ENCODE data around the gene FAM171A2. TPM values are rescaled to one million over a fixed set of nuclear protein-coding genes. Genes with fewer than 3 reads are reported as not detected.
"Not testable (repeated sequence)": the region's sequence is repeated elsewhere in the genome, so short reads cannot be mapped to it uniquely, and the experiment has no call there.

The FAM171A2 gene
- total RNA-seq, 1 donor from 2014 or later: not detected

DNA sequence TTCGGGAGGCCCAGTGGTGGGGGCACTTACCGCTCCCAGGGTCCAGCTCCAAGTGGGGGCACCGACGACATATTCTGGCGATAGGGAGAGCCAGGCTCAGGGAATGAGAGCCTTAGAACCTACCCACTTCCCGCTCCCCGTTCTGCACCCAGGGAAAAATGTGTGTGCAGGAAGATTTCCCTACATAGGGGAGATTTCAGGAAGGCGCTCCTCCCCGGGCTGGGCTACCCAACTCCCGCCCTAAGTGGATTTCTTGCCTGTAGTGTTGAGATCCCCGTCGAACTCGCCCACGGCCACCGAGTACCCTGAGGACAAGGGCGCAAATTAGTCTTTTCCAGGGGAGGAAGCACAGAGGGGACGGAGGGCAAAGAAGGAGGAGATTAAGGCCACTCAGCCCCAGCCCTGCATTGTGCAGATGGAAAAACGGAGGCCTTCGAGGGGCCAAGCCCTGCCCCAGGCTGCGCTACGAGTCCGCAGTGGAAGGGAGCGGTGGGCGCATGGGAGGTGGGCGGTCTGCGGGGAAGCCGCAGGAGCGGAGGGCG is 20.7 kb upstream of the FAM171A2 start:
- intact Hi-C loops (cut with micrococcal nuclease): loop anchor here (2.0 kb wide), 2 partner anchors 60 to 118 kb away; partner anchors contain the start of genes GPATCH8 and SLC25A39

GRCh38 chr17:44383861-44384260 is 20.2 kb upstream of the FAM171A2 start:
- intact Hi-C loops (cut with micrococcal nuclease): loop anchor here (2.0 kb wide), 2 partner anchors 59 to 119 kb away; partner anchors contain the start of genes GPATCH8 and SLC25A39

DNA sequence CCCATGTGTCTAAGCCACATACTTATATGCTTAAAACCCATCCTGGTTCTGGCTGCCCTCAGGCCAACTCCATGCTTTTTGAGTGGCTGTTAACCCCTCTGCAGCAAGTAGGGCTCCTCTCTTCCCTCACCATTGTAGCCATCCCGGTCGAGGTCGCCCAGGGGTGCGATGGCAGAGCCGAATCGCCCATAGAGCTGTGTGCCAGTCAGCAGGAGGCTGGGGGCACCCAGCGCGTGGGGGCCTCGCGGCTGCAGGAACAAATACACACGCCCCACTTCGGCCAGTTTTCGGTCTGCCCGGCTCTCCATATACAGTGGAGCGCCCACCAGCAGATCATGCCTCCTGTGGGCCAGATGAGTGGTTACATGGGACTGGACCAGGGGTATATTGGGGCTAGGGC is 19.7 kb upstream of the FAM171A2 start:
- intact Hi-C loops (cut with micrococcal nuclease): no loop called here

DNA sequence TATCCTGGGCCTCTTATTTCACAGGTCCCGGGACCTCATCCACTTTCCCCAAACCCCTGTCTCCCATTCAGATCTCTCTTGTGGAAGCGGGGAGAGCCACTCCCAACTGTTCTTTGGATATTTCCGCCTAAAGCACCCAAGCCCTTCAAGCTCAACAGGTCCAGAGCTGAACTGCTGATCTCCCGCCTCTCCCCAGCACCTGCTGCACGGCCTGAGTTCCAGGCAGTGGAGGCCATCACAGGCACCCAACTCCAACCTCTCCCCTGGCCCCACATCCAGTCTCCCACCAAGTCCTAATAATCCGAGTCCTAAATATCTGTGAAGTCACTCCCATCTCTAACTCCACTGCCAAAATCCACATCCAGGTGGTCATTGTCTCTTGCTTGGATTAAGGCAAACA is 19.3 kb upstream of the FAM171A2 start:
- intact Hi-C loops (cut with micrococcal nuclease): no loop called here

- intact Hi-C loops (cut with micrococcal nuclease): no loop called here
Observed at GRCh38 chr17:44381810-44382305, 18.2 kb upstream of the FAM171A2 start.

DNA sequence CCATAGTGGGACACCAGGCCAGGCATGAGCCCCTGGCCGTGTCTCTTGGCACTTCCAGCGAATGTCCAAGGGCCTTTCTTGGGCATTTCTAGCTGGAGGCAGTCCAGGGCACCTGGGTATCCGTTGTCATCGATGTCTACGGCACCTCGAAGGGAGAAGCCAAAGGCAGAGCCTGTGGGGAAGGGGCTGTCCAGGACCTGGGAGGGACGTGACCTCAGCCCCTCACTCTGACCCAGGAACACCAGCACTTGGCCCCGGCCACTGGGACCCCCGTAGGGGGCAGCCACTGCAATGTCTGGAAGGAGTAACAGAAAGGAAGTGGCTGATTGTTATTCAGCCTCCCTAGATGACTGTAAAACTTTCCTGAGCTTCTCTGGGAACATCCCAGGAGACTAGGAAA is 17.1 kb upstream of the FAM171A2 start:
- intact Hi-C loops (cut with micrococcal nuclease): no loop called here

GRCh38 chr17:44379887-44380286 is 16.2 kb upstream of the FAM171A2 start:
- intact Hi-C loops (cut with micrococcal nuclease): no loop called here

DNA sequence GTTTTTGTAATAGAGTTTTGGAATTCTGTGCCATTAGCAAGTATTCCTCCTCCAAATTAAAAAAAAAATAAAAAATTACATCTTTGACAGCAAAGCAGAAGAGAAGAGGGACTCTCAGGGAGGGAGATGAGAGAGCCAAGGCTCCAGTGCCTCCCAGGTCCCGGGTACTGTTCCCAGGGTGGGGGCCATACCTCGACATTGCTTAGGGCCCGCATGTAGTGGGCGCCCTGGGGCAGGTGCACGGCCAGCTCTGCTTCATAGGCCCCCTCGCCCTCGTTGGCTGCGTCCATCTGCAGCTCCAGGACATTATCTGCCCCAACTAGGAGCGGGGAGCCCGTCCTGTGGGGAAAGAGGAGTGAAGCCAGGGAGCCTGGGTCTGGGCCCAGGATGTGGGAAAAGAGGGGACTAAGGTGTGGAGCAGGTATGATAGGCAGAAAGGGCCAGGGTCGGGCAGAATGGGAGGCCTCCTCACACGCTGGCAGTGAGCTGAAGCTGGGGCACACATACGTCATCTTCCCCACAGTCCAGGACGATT is 14.6 kb upstream of the FAM171A2 start:
- intact Hi-C loops (cut with micrococcal nuclease): no loop called here

GRCh38 chr17:44376779-44377178 is 13.1 kb upstream of the FAM171A2 start:
- intact Hi-C loops (cut with micrococcal nuclease): no loop called here

DNA sequence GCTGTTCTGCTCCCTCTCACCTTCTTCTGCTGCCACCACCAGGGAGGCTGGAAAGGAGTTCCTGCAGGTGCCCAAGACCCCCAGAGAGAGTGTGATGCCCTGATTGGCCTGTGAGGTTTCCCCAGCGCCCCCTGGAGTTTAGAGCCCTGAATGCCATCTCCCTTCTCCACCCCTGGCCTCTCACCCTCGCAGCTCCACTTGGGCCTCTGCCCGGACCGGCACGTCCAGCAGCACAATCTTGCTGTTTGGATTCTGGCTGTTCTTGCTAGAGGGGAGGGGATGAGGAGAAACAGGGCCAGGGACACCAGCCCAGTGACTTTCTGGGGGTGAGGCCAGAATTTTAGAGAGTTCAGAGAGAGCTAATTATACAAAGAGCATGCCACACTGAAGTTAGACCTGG is 12.5 kb upstream of the FAM171A2 start:
- intact Hi-C loops (cut with micrococcal nuclease): no loop called here

- intact Hi-C loops (cut with micrococcal nuclease): no loop called here
Observed at GRCh38 chr17:44375196-44376017, 11.8 kb upstream of the FAM171A2 start.

DNA sequence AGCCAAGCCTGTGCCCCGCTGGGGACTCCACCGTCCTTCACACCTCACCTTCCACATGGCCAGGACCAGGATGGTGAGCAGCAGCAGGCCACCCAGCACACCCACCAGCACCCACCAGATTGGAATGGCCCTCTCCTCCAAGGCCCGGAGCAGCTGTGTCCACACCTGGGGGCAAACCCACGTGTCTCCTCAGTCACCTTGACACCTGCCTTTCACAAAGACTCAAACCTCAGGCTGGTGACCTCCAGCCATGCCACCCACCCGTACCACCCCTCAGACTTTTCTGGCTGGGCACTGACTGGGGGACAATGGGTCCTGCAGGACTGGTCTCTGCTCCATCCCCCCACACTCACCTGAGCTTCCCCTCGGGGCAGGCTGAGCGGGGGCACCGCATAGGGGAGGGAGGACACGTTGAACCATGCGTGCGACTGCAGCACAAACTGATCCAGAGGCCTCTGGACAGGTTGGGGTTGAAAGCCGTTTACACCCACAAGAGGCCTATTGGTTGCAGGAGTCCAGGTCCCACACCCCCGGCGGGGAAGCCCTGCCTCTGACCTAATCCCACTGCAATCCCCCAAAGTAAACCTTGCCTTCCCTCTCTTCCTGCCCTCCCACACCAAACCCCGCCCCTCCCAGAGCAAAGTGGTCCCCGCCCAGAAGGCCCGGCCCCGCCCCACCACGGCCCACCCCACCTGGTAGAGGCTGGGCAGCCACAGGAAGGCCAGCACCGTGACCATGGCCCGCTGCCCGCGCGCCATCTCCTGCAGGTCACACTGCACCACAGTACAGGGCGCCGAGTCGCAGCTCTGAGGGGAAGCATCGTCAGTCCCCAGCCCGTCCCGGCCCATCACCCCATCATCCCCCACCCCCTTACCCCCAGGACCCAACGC is 10.9 kb upstream of the FAM171A2 start:
- intact Hi-C loops (cut with micrococcal nuclease): no loop called here

GRCh38 chr17:44372036-44372435 is 8.4 kb upstream of the FAM171A2 start:
- intact Hi-C loops (cut with micrococcal nuclease): no loop called here

DNA sequence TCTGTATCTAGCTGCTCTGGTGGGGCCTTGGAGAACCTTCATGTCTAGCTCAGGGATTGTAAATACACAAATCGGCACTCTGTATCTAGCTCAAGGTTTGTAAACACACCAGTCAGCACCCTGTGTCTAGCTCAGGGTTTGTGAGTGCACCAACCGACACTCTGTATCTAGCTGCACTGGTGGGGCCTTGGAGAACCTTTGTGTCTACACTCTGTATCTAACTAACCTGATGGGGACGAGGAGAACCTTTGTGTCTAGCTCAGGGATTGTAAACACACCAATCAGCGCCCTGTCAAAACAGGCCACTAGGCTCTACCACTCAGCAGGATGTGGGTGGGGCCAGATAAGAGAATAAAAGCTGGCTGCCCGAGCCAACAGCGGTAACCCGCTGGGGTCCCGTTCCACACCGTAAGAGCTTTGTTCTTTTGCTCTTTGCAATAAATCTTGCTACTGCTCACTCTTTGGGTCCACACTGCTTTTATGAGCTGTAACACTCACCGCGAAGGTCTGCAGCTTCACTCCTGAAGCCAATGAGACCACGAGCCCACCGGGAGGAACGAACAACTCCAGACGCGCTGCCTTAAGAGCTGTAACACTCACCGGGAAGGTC is 5.9 kb upstream of the FAM171A2 start:
- intact Hi-C loops (cut with micrococcal nuclease): not testable (repeated sequence)

DNA sequence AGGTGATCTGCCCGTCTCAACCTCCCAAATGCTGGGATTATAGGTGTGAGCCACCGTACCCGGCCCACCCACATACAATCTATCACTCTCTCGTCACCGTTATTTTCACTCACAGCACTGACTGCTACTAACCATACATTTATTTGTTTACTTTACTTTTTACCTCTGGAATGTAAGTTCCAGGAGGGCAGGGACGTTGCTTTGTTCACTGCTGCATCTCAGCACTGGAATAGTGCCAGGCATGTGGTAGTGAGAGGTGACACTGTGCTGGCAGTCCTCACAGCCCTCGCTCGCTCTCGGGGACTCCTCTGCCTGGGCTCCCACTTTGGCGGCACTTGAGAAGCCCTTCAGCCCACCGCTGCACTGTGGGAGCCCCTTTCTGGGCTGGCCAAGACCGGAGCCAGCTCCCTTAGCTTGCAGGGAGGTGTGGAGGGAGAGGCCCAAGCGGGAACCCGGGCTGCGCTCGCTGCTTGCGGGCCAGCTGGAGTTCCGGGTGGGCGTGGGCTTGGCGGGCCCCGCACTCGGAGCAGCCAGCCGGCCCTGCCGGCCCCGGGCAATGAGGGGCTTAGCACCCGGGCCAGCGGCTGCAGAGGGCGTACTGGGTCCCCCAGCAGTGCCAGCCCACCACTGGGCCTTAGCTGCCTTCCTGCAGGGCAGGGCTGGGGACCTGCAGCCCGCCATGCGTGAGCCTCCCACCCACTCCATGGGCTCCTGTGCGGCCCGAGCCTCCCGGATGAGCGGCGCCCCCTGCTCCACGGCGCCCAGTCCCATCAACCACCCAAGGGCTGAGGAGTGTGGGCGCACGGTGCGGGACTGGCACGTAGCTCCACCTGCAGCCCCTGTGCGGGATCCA is 5.0 kb upstream of the FAM171A2 start:
- intact Hi-C loops (cut with micrococcal nuclease): not testable (repeated sequence)

- intact Hi-C loops (cut with micrococcal nuclease): no loop called here
Observed at GRCh38 chr17:44367231-44367979, 3.8 kb upstream of the FAM171A2 start.

DNA sequence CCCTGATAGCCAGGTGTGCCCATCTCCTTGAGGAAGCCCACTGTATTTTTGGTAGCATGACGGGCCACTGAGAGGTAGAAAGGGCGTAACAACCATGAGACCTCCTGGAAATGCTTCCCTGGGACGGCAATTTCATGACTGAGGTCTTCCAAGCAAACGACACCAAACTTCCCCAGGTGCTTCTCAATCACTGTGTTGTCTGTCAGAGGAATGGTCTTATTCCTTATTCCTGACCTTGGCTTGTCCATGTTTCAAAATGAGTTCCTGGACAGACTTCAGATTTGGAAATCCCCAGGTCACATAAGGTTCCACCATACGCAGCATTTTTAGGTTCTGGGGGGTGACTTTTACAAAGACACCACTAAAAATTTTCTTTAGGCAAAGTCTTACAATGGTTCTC is 1.4 kb upstream of the FAM171A2 start:
- intact Hi-C loops (cut with micrococcal nuclease): not testable (repeated sequence)

DNA sequence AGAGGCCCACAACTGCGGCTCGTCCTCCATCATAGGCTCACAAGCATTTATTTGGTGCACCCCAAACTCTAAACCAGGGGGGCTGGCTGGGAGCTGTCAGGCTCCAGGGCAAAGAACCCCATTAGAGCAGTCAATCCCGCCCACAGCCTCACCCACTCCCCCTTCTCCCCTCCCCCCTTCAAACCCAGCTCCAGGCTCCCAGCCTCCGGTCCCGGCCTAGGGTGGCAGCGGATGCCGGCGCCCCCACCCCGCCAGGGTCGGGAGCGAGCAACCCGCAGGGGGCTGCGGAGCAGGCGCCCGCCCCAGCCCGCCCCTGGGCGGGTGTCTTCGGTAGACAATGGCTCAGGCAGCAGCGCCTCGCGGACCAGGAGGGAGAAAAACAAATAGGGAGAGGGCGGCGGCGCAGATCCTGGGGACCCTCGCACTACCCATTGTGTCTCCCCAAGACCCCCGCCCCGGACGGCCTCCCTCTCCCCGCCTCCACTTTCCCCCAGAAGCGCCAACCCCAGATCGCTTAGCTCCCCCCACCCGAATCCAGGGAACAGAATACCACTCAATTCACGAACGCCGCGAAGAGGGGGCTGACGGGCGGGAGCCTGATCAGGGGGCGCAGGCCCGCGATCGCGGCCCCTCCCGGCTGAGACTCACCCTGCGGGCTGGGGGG is 572 bp downstream of the FAM171A2 start:
- intact Hi-C loops (cut with micrococcal nuclease): loop anchor here (1.0 kb wide), 1 partner anchor 22 kb away; no protein-coding TSS in a partner anchor

DNA sequence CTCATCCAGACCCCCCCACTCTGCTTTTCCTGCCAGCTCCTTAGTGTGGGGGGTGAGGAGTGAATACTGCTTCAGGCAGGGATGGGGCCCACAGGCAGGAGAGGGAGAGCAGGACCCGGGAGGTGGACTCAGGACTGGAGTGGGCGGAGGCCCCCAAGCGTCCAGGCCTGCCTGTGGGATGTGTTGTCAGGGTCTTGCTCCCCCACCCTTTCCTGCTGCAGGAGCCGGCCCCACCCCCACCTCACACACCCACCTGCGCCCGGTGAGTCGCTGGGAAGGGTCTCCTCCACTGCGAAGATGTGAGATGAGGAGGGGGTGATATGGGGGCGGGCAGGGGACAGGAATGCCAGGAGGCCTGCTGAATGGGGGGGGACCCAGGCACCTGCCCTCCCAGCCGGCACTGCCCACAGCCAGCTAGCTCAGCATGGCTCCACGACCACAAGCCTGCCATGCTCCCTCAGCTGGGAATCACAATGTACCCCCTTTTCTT is 1.1 kb downstream of the FAM171A2 start:
- intact Hi-C loops (cut with micrococcal nuclease): no loop called here

Measured in T-helper 1 cell treated with Interleukin-12 subunit alpha and Interleukin-12 subunit beta and Interleukin-4 antibody, amounts not matched to agents 30 ng/mL and 1 ng/mL, for 36 hours (primary cell).